Right kidney (tissue), 1 donor: ENCODE results near the gene CNR2.
"Not testable (repeated sequence)": the region's sequence is repeated elsewhere in the genome, so short reads cannot be mapped to it uniquely, and the experiment has no call there.

Experiments
- DNase-seq: peaks from one replicate; pipeline ENCODE4 v3.0.0-alpha.2; 2016

CNR2 gene

GRCh38 chr1:23834156-23834555, 79.0 kb downstream of the CNR2 start:
- not testable (repeated sequence) for DNase-seq

DNA sequence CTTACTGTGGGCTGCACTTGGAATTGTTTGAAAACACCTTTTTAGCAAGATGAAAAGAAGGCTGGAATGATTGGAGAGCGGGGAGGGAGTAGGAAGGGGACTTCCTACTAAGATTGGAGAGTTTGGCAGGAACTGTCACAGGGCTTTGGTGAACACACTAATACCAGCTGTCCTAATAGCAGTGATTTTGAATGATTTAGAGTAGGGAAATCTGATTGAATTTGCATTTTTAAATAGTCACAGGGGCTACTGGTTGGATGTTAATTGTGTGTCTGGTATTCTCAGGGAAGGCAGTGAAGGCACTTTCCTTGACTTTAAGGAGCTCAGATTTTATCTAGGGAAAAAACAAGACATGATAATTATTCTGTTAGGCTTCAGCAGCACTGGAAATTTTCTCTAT, 85.4 kb downstream of the CNR2 start:
- DNase-seq, result no peak

- DNase-seq, result not testable (repeated sequence)
These were observed 86.6 kb downstream of the CNR2 start for GRCh38 chr1:23826590-23826989.

GRCh38 chr1:23825762-23826522, 87.2 kb downstream of the CNR2 start:
- DNase-seq, result peak; percentile 30

DNA sequence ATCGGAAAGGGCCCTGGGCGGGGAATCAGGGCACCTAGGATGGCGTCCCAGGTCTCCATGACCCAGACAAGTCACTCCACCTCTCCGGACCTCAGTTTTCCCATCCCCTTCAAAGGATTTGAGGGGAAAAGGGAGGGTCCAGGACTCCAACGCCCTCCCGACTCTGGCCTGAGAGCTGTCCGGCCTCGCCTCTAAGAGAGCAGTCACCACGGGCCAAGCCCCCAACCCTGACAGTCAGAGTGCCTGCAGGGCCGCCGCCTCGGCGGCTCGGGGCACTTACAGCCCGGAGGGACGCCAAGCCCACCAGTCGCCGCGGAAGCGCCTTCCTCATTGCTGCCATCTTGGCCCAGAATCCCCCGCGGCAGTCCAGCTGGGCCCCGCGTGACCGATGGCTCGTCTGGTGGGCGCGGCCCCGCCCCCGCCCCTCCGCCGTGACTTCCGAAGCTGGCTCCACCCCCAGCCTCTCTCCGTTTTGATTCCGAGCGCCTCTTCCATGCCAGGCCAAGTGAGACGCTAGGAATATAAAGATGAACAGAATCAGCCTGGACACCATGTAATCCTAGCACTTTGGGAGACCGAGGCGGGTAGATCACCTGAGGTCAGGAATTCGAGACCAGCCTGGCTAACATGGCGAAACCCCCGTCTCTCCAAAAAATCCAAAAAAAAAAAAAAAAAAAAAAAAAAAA, 87.9 kb downstream of the CNR2 start, which contains the start of gene HMGCL:
Gene HMGCL, minus strand, starts transcription at position 354 of the 686 bp plus-strand sequence. Its CDS starts 14 bp downstream, at position 340.
- peak; percentile 87 for DNase-seq

DNA sequence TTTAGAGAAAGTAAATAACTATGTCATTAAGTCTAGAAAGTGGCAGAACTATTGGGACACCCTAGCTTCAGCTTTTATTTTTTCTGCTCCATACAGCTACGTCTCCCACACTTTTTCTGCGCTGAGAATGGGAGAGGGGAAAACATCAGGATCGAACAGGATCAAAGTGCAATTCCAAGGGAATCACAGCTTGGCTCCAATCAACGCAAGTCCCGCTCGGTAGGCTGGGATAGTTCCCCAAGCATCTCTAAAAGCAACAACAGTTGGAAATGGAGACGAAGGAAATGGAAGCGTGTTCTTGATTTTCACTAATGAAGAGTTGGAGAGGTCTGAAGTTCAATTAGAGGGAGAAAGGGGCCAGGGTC, 88.5 kb downstream of the CNR2 start:
- no peak for DNase-seq

DNA sequence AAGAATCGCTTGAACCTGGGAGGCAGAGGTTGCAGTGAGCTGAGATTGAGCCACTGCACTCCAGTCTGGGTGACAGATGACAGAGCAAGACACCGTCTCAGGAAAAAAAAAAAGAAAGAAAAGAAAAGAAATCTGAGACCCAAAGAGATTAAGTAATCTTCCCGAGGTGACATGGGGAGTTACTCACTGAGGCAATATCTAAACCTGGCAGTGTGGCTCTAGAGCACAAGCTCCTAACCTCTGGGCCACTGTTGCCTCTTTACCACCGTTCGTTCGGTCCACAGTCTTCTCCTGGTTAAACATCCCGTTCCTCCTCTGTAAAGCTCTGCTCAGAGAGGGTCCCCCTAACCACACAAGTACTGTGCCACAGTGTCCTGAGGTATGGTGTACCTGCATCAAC, 89.4 kb downstream of the CNR2 start:
- no peak for DNase-seq
